HEK293 (cell line): ENCODE measurements around the gene IL34.

Experiments used
- SP3 ChIP-seq: fragments of 450-650 bp; formaldehyde crosslinking; IDR thresholded peaks from 2 replicates; pipeline ENCODE4 v1.5.1; 2016; ENCODE audit warnings: missing biosample characterization, missing genetic modification characterization
- ZNF416 ChIP-seq: fragments of 450-650 bp; formaldehyde crosslinking; IDR thresholded peaks from 2 replicates; pipeline ENCODE4 v1.5.1; 2016; ENCODE audit warnings: missing biosample characterization, missing genetic modification characterization
- TF ChIP-seq, protein P1 (sequence below): fragments of 450-650 bp; formaldehyde crosslinking; IDR thresholded peaks from 2 replicates; pipeline ENCODE4 v1.5.1; 2016; ENCODE audit warnings: missing biosample characterization, missing genetic modification characterization

DNA sequence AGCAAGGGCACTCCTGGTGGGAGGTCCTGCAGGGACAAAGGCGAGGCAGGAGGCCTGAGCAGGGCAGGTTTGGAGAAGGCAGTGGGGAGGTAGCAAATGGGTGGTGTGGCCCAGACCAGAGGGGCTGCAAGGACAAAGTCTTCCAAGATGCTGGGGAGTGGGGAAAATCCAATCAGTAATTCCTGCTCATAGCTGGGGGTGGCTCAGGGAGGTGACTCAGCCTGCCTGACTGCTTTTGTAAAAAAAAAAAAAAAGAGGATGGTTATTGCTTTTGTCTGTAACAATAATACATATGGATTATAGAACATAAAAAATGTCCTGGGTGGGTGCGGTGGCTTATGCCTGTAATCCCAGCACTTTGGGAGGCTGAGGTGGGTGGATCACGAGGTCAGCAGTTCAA lies 5.2 kb downstream of the IL34 start:
- TF ChIP-seq, protein P1, sequence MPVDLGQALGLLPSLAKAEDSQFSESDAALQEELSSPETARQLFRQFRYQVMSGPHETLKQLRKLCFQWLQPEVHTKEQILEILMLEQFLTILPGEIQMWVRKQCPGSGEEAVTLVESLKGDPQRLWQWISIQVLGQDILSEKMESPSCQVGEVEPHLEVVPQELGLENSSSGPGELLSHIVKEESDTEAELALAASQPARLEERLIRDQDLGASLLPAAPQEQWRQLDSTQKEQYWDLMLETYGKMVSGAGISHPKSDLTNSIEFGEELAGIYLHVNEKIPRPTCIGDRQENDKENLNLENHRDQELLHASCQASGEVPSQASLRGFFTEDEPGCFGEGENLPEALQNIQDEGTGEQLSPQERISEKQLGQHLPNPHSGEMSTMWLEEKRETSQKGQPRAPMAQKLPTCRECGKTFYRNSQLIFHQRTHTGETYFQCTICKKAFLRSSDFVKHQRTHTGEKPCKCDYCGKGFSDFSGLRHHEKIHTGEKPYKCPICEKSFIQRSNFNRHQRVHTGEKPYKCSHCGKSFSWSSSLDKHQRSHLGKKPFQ (tag by site-specific recombination) = no peak
- no peak for TF ChIP-seq SP3 (tag by site-specific recombination)
- TF ChIP-seq ZNF416 (tag by site-specific recombination) = no peak
